RWPE2 (cell line): ENCODE data around the gene TBCK.

Source experiments
- ATAC-seq: fragments of 200-7000 bp; cut with Tn5 transposase; 3 replicates; pipeline ENCODE4 v1.9.1; 2021; ENCODE audit warnings: low read depth
- DNase-seq: peaks from one replicate; pipeline ENCODE4 v3.0.0-alpha.2; 2020; ENCODE audit warnings: low spot score
- H3K27ac ChIP-seq: fragments of 450-650 bp; 2 replicates; pipeline ENCODE4 v1.5.1; 2017; ENCODE audit warnings: mild to moderate bottlenecking; ENCODE audit not compliant: poor library complexity, severe bottlenecking
- H3K27me3 ChIP-seq: fragments of 250-450 bp; sonication (Bioruptor Pico); 2 replicates; pipeline ENCODE4 v1.5.1; 2021; ENCODE audit warnings: mild to moderate bottlenecking, moderate library complexity; ENCODE audit not compliant: insufficient read depth, poor library complexity, severe bottlenecking
- H3K36me3 ChIP-seq: fragments of 250-450 bp; sonication (Bioruptor Pico); 2 replicates; pipeline ENCODE4 v1.5.1; 2020; ENCODE audit warnings: low read depth, mild to moderate bottlenecking, moderate library complexity
- H3K4me1 ChIP-seq: fragments of 250-450 bp; sonication (Bioruptor Pico); 2 replicates; pipeline ENCODE4 v1.5.1; 2021; ENCODE audit warnings: mild to moderate bottlenecking, moderate library complexity; ENCODE audit not compliant: insufficient read depth, poor library complexity, severe bottlenecking
- H3K4me3 ChIP-seq: fragments of 250-450 bp; sonication (Bioruptor Pico); 2 replicates; pipeline ENCODE4 v1.5.1; 2021; ENCODE audit warnings: mild to moderate bottlenecking, moderate library complexity; ENCODE audit not compliant: severe bottlenecking
- H3K9me3 ChIP-seq: fragments of 250-450 bp; sonication (Bioruptor Pico); 2 replicates; pipeline ENCODE4 v1.5.1; 2021; ENCODE audit warnings: mild to moderate bottlenecking, moderate library complexity; ENCODE audit not compliant: severe bottlenecking
- CTCF ChIP-seq: fragments of 450-650 bp; IDR thresholded peaks from one replicate; pipeline ENCODE4 v1.5.1; 2017; ENCODE audit warnings: mild to moderate bottlenecking, moderate library complexity; ENCODE audit not compliant: poor library complexity, severe bottlenecking

Gene TBCK

GRCh38 chr4:106247600-106247999, 68.4 kb downstream of the TBCK start:
- Histone ChIP-seq H3K9me3 (no peaks in the 10 kb centered on the region), H3K36me3 (peaks cover 36% of the 10 kb centered on the region), H3K27ac (no peak overlapping the region), H3K4me1 (peaks cover 14% of the 10 kb centered on the region), H3K27me3 (no peaks in the 10 kb centered on the region), H3K4me3 (no peak overlapping the region)
- no peak for TF ChIP-seq CTCF
- no peak for ATAC-seq
- no peak for DNase-seq

- no peak for TF ChIP-seq CTCF
- Histone ChIP-seq H3K27me3 (no peaks in the 10 kb centered on the region), H3K36me3 (peaks cover 30% of the 10 kb centered on the region), H3K4me3 (no peak overlapping the region), H3K27ac (no peak overlapping the region), H3K9me3 (no peaks in the 10 kb centered on the region), H3K4me1 (peaks cover 14% of the 10 kb centered on the region)
- no peak for ATAC-seq
- DNase-seq, result no peak
Observed at GRCh38 chr4:106246441-106246840, 69.6 kb downstream of the TBCK start.

GRCh38 chr4:106245176-106245575, 70.8 kb downstream of the TBCK start:
- peak overlapping the region; percentile 46 for H3K27ac ChIP-seq
- no peak overlapping the region for H3K4me3 ChIP-seq
- H3K9me3 ChIP-seq, result no peaks in the 10 kb centered on the region
- peaks cover 24% of the 10 kb centered on the region for H3K36me3 ChIP-seq
- peaks cover 14% of the 10 kb centered on the region for H3K4me1 ChIP-seq
- H3K27me3 ChIP-seq, result no peaks in the 10 kb centered on the region
- DNase-seq (no peak), ATAC-seq (peak; percentile 80)
- no peak for TF ChIP-seq CTCF

GRCh38 chr4:106240699-106241098, 75.3 kb downstream of the TBCK start:
- H3K36me3 ChIP-seq, result peaks cover 3% of the 10 kb centered on the region
- no peak overlapping the region for H3K27ac ChIP-seq
- H3K4me3 ChIP-seq, result no peak overlapping the region
- H3K4me1 ChIP-seq, result peaks cover 2% of the 10 kb centered on the region
- DNase-seq (no peak), ATAC-seq (no peak)
- TF ChIP-seq CTCF, result no peak
- no peaks in the 10 kb centered on the region for H3K9me3 ChIP-seq
- no peaks in the 10 kb centered on the region for H3K27me3 ChIP-seq

GRCh38 chr4:106238820-106239420, 77.1 kb downstream of the TBCK start:
- H3K4me3 ChIP-seq, result no peak overlapping the region
- no peak for DNase-seq
- TF ChIP-seq CTCF, result peak; percentile 72
- H3K27ac ChIP-seq, result no peak overlapping the region
- no peaks in the 10 kb centered on the region for H3K9me3 ChIP-seq
- no peaks in the 10 kb centered on the region for H3K27me3 ChIP-seq
- H3K36me3 ChIP-seq, result peaks cover 11% of the 10 kb centered on the region
- no peaks in the 10 kb centered on the region for H3K4me1 ChIP-seq
- peak; percentile 77 for ATAC-seq
